ENCODE data around the gene SORCS2. TPM values are rescaled to one million over a fixed set of nuclear protein-coding genes. Genes with fewer than 3 reads are reported as not detected.

SORCS2 gene
- polyA plus RNA-seq, 1 donor (not counting 4 experiments of a cell fraction or from before 2014, with no cell fraction given), result 0.09 TPM

DNA sequence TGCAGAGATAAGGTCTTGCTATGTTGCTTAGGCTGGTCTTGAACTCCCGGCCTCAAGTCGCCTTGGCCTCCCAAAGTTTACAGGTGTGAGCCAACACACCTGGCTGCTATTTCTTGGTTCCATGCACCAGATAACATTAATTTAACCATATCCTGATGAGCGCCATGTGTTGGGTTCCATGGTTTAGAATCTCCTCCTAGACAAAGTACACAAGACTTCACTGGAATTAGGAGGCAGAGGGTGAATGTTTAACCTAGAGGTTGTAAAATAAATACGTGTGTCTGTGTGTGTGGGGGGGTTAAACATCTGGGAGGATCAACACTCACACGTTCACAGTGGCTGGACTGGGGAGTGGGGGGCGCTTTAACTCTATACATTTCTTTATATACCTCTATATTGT is 32.4 kb upstream of the SORCS2 start:
- Histone ChIP-seq H2AFZ (ENCODE audit: control insufficient read depth, low read length) (no peak overlapping the region), H3K27ac (ENCODE audit: control insufficient read depth, insufficient read depth, low read length) (no peak overlapping the region), H3K79me2 (ENCODE audit: control insufficient read depth, insufficient read depth, low read length) (no peaks in the 10 kb centered on the region), H3K9me1 (ENCODE audit: control insufficient read depth, extremely low read depth, insufficient read depth, low read length) (no peaks in the 10 kb centered on the region), H3K27me3 (ENCODE audit: control insufficient read depth, extremely low read depth, insufficient read depth, low read length) (no peaks in the 10 kb centered on the region), H3K4me2 (ENCODE audit: control insufficient read depth, extremely low read depth, insufficient read depth, low read depth, low read length) (no peak overlapping the region), H3K4me1 (ENCODE audit: control insufficient read depth, extremely low read depth, insufficient read depth, low read length) (peaks cover 10% of the 10 kb centered on the region), H3K9ac (ENCODE audit: control insufficient read depth, extremely low read depth, insufficient read depth, low read length) (no peak overlapping the region), H4K20me1 (ENCODE audit: control insufficient read depth, extremely low read depth, insufficient read depth, low read length) (no peaks in the 10 kb centered on the region), H3K4me3 (ENCODE audit: control insufficient read depth in 2 of 3, extremely low read depth in 1 of 3, insufficient read depth in 2 of 3, low read depth in 1 of 3, low read length in 3 of 3) (no peak overlapping the region), H3K9me3 (ENCODE audit: control insufficient read depth, low read depth, low read length) (no peaks in the 10 kb centered on the region), H3K36me3 (ENCODE audit: control insufficient read depth in 2 of 2, extremely low read depth in 1 of 2, insufficient read depth in 2 of 2, low read length in 2 of 2) (no peaks in the 10 kb centered on the region)
- dilution Hi-C loops (cut with MboI; ENCODE audit: extremely low pct_ligation_motif_present, low sequenced_read_pairs), result no loop called here
- TF ChIP-seq, protein P1, sequence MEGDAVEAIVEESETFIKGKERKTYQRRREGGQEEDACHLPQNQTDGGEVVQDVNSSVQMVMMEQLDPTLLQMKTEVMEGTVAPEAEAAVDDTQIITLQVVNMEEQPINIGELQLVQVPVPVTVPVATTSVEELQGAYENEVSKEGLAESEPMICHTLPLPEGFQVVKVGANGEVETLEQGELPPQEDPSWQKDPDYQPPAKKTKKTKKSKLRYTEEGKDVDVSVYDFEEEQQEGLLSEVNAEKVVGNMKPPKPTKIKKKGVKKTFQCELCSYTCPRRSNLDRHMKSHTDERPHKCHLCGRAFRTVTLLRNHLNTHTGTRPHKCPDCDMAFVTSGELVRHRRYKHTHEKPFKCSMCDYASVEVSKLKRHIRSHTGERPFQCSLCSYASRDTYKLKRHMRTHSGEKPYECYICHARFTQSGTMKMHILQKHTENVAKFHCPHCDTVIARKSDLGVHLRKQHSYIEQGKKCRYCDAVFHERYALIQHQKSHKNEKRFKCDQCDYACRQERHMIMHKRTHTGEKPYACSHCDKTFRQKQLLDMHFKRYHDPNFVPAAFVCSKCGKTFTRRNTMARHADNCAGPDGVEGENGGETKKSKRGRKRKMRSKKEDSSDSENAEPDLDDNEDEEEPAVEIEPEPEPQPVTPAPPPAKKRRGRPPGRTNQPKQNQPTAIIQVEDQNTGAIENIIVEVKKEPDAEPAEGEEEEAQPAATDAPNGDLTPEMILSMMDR (optimal IDR thresholded peaks at IDR 0.05 in 1 of 3, IDR thresholded peaks at IDR 0.05 in 1 of 3, conservative IDR thresholded peaks at IDR 0.05 in 1 of 3; ENCODE audit: extremely low read depth in 1 of 3, insufficient read depth in 2 of 3, low read length in 3 of 3), result no peak
- FAIRE-seq, result no peak
- no peak for DNase-seq (ENCODE audit: low read depth, low spot score)

DNA sequence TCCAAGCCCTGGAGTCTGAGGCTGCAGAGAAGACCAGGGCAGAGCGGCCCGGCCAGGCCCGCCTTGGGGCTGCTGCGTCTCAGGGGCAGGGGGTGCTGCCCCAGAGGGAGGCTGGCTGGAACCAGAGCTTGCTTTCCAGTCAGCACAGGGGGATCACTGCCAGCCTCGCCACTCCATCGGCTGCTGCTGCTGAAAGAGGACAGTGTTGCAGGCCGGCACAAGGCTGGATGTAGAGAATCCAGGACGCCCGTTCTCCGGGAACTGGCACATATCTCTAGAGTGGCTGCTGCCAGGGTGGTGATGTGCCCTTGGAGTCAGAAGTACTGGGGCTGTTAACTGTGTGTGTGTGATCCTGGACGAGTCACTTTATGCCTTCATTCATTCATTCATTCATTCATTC is 31.9 kb upstream of the SORCS2 start:
- Histone ChIP-seq H3K4me2 (ENCODE audit: control insufficient read depth, extremely low read depth, insufficient read depth, low read depth, low read length) (no peak overlapping the region), H2AFZ (ENCODE audit: control insufficient read depth, low read length) (no peak overlapping the region), H4K20me1 (ENCODE audit: control insufficient read depth, extremely low read depth, insufficient read depth, low read length) (no peaks in the 10 kb centered on the region), H3K36me3 (ENCODE audit: control insufficient read depth in 2 of 2, extremely low read depth in 1 of 2, insufficient read depth in 2 of 2, low read length in 2 of 2) (no peaks in the 10 kb centered on the region), H3K4me3 (ENCODE audit: control insufficient read depth in 2 of 3, extremely low read depth in 1 of 3, insufficient read depth in 2 of 3, low read depth in 1 of 3, low read length in 3 of 3) (no peak overlapping the region), H3K9me1 (ENCODE audit: control insufficient read depth, extremely low read depth, insufficient read depth, low read length) (no peaks in the 10 kb centered on the region), H3K79me2 (ENCODE audit: control insufficient read depth, insufficient read depth, low read length) (no peaks in the 10 kb centered on the region), H3K9me3 (ENCODE audit: control insufficient read depth, low read depth, low read length) (no peaks in the 10 kb centered on the region), H3K9ac (ENCODE audit: control insufficient read depth, extremely low read depth, insufficient read depth, low read length) (no peak overlapping the region), H3K4me1 (ENCODE audit: control insufficient read depth, extremely low read depth, insufficient read depth, low read length) (peaks cover 8% of the 10 kb centered on the region), H3K27me3 (ENCODE audit: control insufficient read depth, extremely low read depth, insufficient read depth, low read length) (no peaks in the 10 kb centered on the region), H3K27ac (ENCODE audit: control insufficient read depth, insufficient read depth, low read length) (no peak overlapping the region)
- dilution Hi-C loops (cut with MboI; ENCODE audit: extremely low pct_ligation_motif_present, low sequenced_read_pairs), result no loop called here
- TF ChIP-seq, protein P1 (optimal IDR thresholded peaks at IDR 0.05 in 1 of 3, IDR thresholded peaks at IDR 0.05 in 1 of 3, conservative IDR thresholded peaks at IDR 0.05 in 1 of 3; ENCODE audit: extremely low read depth in 1 of 3, insufficient read depth in 2 of 3, low read length in 3 of 3), result no peak
- TF ChIP-seq EZH2 (IDR thresholded peaks at IDR 0.05; ENCODE audit: low read length), result no peak
- DNase-seq (ENCODE audit: low read depth, low spot score), result no peak
- no peak for FAIRE-seq

Measured in keratinocyte (primary cell).